Measurements from ENCODE around the gene PLA1A. TPM values are rescaled to one million over a fixed set of nuclear protein-coding genes. Genes with fewer than 3 reads are reported as not detected.
A peak's percentile ranks its signal among the peaks of the same experiment; 100 is the strongest.
"Not testable (repeated sequence)": the region's sequence is repeated elsewhere in the genome, so short reads cannot be mapped to it uniquely, and the experiment has no call there.

PLA1A gene
- polyA plus RNA-seq, result not detected

DNA sequence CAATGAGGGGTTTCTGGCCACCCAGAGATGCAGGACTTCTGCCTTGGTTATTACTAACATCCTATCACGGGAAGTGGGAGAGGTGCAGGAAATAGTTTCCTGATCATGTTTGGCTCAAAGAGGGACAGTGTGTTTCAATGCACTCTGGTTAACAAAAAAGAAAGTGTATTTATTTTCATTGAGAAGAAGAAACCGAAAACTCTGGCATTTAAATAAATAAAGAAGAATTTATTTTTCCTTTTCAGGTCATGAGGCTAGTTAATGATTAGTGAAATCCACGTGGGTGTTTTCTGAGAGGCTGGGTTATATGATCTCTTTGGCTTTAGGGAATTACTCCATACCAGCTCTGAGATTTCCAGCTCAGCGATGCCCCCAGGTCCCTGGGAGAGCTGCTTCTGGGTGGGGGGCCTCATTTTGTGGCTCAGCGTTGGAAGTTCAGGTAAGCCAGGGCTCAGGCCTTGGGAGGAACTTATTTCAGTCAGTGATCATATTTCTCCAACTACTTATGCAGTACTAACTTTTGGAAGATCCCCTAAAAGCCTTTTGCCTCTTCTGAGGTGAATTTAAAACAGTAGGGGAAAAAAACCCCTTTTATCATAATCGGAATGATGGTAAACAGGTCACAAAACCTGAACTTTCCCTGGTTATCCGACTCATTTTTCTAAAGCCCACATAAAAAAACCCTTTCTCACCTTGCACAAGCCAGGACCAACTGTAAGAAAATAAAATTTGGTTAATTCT, at the start of gene PLA1A:
Gene PLA1A (plus strand): TSS at position 338 of the 741 bp plus-strand sequence. CDS start 29 bp downstream, at position 367.
- peaks cover 26 to 37% (median 36%) of the 10 kb centered on the region in 3 donors for H3K4me1 Mint-ChIP-seq
- H3K36me3 Mint-ChIP-seq, result no peaks in the 10 kb centered on the region
- H3K4me3 Mint-ChIP-seq, result no peak within 1 kb of the TSS
- no peaks in the 10 kb centered on the region for H3K27me3 Mint-ChIP-seq
- H3K9me3 Mint-ChIP-seq, result no peaks in the 10 kb centered on the region
- H3K27ac Mint-ChIP-seq, result peak within 1 kb of the TSS in 1 of 3 donors; percentile 7

GRCh38 chr3:119548341-119548740, 49.3 kb upstream of the PLA1A start:
- peaks cover 60 to 63% (median 63%) of the 10 kb centered on the region in 3 donors for H3K4me1 Mint-ChIP-seq
- H3K9me3 Mint-ChIP-seq, result no peaks in the 10 kb centered on the region
- H3K36me3 Mint-ChIP-seq, result peaks cover 10% of the 10 kb centered on the region
- peak overlapping the region in 2 of 3 donors; percentile 34 to 69 for H3K27ac Mint-ChIP-seq
- H3K4me3 Mint-ChIP-seq, result no peak overlapping the region
- no peaks in the 10 kb centered on the region for H3K27me3 Mint-ChIP-seq

- Mint-ChIP-seq H3K27me3 (no peaks in the 10 kb centered on the region), H3K9me3 (no peaks in the 10 kb centered on the region), H3K27ac (peak overlapping the region; percentile 80 to 95 (median 91)), H3K36me3 (peaks cover 8% of the 10 kb centered on the region), H3K4me1 (peaks cover 70 to 76% (median 73%) of the 10 kb centered on the region in 3 donors), H3K4me3 (peak overlapping the region; percentile 39 to 75 (median 68))
Measured at GRCh38 chr3:119550192-119550910, 47.3 kb upstream of the PLA1A start.

DNA sequence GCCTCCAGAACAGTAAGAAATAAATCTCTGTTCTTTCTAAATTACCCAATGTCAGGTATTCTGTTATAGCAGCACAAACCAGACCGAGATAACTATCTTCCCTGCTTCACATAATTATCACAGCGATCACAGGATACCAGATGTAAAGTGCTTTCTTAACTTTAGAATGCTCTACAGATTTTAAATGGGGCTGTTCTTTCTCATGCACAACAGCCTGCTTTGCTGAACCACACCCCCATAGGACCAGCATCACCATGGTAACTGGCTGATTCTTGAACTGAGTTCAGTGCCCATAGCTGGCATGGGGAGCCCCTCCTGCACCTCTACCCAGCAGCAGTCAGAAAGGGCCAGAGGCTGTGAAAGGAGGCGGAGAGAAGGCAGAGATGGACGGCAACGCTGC, 46.1 kb upstream of the PLA1A start:
- Mint-ChIP-seq H3K4me1 (peaks cover 69 to 79% (median 73%) of the 10 kb centered on the region in 3 donors), H3K27ac (peak overlapping the region; percentile 80 to 95 (median 88)), H3K4me3 (peak overlapping the region; percentile 65 to 75 (median 70)), H3K36me3 (peaks cover 10% of the 10 kb centered on the region), H3K9me3 (no peaks in the 10 kb centered on the region), H3K27me3 (no peaks in the 10 kb centered on the region)

GRCh38 chr3:119552928-119553327, 44.8 kb upstream of the PLA1A start:
- H3K36me3 Mint-ChIP-seq, H3K27me3 Mint-ChIP-seq, H3K9me3 Mint-ChIP-seq: not testable (repeated sequence)
- Mint-ChIP-seq H3K4me3 (peak overlapping the region; percentile 70 to 79 (median 72)), H3K4me1 (peaks cover 65 to 79% (median 70%) of the 10 kb centered on the region in 3 donors), H3K27ac (peak overlapping the region; percentile 42 to 99 (median 95))

GRCh38 chr3:119553823-119554415, 43.8 kb upstream of the PLA1A start:
- Mint-ChIP-seq H3K4me1 (peaks cover 65 to 80% (median 71%) of the 10 kb centered on the region in 3 donors), H3K9me3 (no peaks in the 10 kb centered on the region), H3K27ac (peak overlapping the region; percentile 60 to 99 (median 79)), H3K27me3 (no peaks in the 10 kb centered on the region), H3K4me3 (peak overlapping the region; percentile 60 to 94 (median 86)), H3K36me3 (peaks cover 10% of the 10 kb centered on the region)

GRCh38 chr3:119555309-119555735, 42.4 kb upstream of the PLA1A start:
- peaks cover 11% of the 10 kb centered on the region for H3K36me3 Mint-ChIP-seq
- H3K4me3 Mint-ChIP-seq, result peak overlapping the region; percentile 60 to 94 (median 86)
- H3K27ac Mint-ChIP-seq, result peak overlapping the region; percentile 89 to 99 (median 94)
- peaks cover 61 to 81% (median 66%) of the 10 kb centered on the region in 3 donors for H3K4me1 Mint-ChIP-seq
- no peaks in the 10 kb centered on the region for H3K9me3 Mint-ChIP-seq
- no peaks in the 10 kb centered on the region for H3K27me3 Mint-ChIP-seq

DNA sequence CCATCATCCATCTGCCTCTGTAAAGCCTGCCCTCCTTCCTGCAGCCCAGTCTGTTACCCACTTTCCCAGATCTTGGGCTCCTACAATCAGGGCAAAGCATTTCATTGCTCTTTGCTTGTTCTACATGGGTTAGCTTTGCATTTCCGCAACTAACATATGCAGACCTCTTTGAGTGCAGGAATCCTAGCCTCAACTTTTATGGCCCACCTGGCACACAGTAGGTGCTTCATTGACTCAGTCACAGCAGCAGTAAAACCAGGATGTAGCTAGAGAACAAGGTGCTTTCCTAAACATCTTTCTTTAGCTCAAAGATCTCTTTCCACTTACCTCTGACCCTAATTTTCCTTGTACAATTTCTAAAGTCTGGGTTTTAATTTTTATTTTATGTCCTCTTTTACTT, 41.8 kb upstream of the PLA1A start:
- peak overlapping the region; percentile 94 to 100 (median 99) for H3K27ac Mint-ChIP-seq
- H3K9me3 Mint-ChIP-seq, result no peaks in the 10 kb centered on the region
- H3K27me3 Mint-ChIP-seq, result no peaks in the 10 kb centered on the region
- peaks cover 60 to 79% (median 66%) of the 10 kb centered on the region in 3 donors for H3K4me1 Mint-ChIP-seq
- H3K36me3 Mint-ChIP-seq, result peaks cover 13% of the 10 kb centered on the region
- H3K4me3 Mint-ChIP-seq, result peak overlapping the region; percentile 60 to 94 (median 86)

DNA sequence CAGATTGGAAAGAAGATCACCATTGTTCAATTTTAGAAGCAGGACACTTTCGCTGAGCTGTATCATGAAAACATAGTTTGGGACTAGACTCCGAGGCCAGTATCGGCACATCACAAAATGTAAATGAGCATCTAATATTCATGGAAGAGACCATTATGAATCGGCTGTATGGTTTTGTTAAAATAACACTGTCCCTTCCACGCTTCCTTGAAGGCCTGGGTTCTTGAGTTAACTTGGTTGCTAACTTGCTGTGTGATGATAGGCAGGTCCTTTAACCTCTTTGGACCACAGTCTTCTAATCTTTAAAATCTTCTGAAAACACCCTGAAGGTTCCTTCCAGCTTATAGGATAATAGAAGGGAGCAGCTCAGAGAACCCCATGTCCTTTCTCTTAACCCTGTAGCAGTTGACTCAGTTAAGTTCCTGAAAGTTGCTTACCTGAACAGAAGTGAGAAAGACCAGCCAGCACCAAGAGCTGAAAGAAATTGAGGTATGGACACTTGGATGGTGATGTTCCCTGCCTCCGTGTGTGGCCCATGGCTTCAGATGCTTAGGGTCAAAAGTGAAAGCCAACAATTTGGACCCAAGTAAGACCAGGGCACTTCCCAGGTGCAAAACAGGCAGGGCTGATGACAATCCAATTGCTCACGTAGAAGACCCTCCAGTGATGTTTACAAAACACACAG, 40.4 kb upstream of the PLA1A start:
- peak overlapping the region; percentile 95 to 100 (median 99) for H3K27ac Mint-ChIP-seq
- H3K36me3 Mint-ChIP-seq, result peaks cover 9% of the 10 kb centered on the region
- no peaks in the 10 kb centered on the region for H3K27me3 Mint-ChIP-seq
- no peaks in the 10 kb centered on the region for H3K9me3 Mint-ChIP-seq
- peaks cover 55 to 76% (median 64%) of the 10 kb centered on the region in 3 donors for H3K4me1 Mint-ChIP-seq
- peak overlapping the region; percentile 79 to 94 (median 88) for H3K4me3 Mint-ChIP-seq

DNA sequence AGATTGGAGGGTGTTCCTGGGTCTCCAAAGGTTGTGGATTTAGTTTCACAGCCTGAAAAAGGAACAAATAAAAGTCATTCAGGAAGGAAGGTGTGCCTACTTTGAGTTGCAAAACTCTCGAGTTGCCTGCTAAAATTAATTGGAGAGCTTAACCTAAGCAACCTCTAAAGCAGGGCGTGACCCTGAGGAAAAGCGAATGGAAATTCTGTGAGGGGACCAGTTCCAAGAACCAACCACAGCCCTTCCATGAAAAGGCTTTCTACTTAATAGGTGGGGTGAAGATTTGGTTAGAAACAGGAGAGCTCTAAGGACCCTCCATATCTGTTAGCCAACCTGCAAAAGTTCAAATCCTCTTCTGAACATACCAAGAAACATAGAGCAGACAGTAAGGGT, 39.8 kb upstream of the PLA1A start:
- H3K4me3 Mint-ChIP-seq, result peak overlapping the region; percentile 79 to 94 (median 88)
- no peaks in the 10 kb centered on the region for H3K27me3 Mint-ChIP-seq
- peak overlapping the region; percentile 95 to 100 (median 99) for H3K27ac Mint-ChIP-seq
- H3K9me3 Mint-ChIP-seq, result no peaks in the 10 kb centered on the region
- H3K4me1 Mint-ChIP-seq, result peaks cover 57 to 77% (median 65%) of the 10 kb centered on the region in 3 donors
- peaks cover 9% of the 10 kb centered on the region for H3K36me3 Mint-ChIP-seq

DNA sequence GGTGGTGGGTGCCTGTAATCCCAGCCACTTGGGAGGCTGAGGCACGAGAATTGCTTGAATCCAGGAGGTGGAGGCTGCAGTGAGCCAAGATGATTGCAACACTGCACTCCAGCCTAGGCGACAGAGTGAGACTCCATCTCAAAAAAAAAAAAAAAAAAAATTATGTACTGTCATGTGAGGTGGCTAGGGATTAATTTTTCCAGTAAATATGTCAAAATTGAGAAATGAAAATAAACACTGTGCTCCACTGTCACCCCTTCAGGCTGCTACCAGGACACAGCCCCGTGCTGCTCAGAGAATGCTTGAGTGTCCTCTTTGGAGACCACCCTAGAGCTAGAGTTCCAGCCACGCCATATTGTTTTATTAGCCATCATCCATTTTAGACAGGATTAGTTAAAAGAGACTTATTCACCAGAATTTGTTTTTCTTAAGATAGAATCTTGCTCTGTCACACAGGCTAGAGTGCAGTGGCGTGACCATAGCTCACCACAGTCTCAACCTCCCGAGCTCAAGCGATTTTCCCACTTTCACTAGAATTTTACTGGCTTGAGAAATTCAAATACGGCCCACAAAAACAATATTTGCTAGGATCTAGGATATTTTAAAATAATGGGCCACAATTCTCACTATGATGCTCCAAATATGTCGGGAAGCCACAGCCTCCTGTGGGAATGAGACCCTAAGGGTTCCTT, 38.9 kb upstream of the PLA1A start:
- Mint-ChIP-seq H3K4me1 (peaks cover 53 to 73% (median 62%) of the 10 kb centered on the region in 3 donors), H3K9me3 (peaks cover 0 to 1% (median 0%) of the 10 kb centered on the region in 3 donors), H3K4me3 (peak overlapping the region; percentile 79 to 94 (median 88)), H3K36me3 (peaks cover 9% of the 10 kb centered on the region), H3K27me3 (no peaks in the 10 kb centered on the region), H3K27ac (peak overlapping the region; percentile 95 to 100 (median 99))

GRCh38 chr3:119559441-119559963, 38.2 kb upstream of the PLA1A start, which contains the start of gene CD80:
CD80 (minus strand) TSS chr3:119559614; CDS start chr3:119557728, 1,886 bp downstream.
- Mint-ChIP-seq H3K27ac (peak within 1 kb of the TSS; percentile 95 to 100 (median 99)), H3K9me3 (peaks cover 0 to 1% (median 0%) of the 10 kb centered on the region in 3 donors), H3K27me3 (no peaks in the 10 kb centered on the region), H3K4me3 (peak within 1 kb of the TSS; percentile 79 to 94 (median 88)), H3K36me3 (peaks cover 9% of the 10 kb centered on the region), H3K4me1 (peaks cover 45 to 67% (median 56%) of the 10 kb centered on the region in 3 donors)

GRCh38 chr3:119560160-119560559, 37.5 kb upstream of the PLA1A start:
- Mint-ChIP-seq H3K27ac (peak overlapping the region; percentile 95 to 100 (median 99)), H3K27me3 (no peaks in the 10 kb centered on the region), H3K36me3 (peaks cover 7% of the 10 kb centered on the region), H3K9me3 (peaks cover 0 to 1% (median 0%) of the 10 kb centered on the region in 3 donors), H3K4me1 (peaks cover 39 to 62% (median 52%) of the 10 kb centered on the region in 3 donors), H3K4me3 (peak overlapping the region; percentile 79 to 94 (median 88))

Measured in IgD-negative memory B cell (primary cell).